ENCODE data around the gene PIK3CD.

DNA sequence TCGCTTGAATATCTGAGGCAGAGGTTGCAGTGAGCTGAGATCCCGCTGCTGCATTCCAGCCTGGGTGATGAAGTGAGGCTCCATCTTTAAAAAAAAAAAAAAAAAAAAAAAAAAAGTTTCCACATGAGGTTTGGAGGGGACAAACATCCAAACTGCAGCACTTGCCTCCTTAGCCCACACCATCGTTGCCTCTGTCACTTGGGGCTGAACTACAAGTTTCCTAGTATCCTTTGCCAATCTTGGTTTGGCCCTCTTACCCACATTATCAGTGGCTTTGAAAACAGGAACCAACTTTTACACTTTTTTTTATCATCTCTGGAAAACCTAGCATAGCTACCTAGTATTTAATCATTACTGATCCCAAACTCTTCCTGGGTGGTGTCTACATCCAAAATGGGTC, 113.0 kb downstream of the PIK3CD start:
- TF ChIP-seq, protein P1, sequence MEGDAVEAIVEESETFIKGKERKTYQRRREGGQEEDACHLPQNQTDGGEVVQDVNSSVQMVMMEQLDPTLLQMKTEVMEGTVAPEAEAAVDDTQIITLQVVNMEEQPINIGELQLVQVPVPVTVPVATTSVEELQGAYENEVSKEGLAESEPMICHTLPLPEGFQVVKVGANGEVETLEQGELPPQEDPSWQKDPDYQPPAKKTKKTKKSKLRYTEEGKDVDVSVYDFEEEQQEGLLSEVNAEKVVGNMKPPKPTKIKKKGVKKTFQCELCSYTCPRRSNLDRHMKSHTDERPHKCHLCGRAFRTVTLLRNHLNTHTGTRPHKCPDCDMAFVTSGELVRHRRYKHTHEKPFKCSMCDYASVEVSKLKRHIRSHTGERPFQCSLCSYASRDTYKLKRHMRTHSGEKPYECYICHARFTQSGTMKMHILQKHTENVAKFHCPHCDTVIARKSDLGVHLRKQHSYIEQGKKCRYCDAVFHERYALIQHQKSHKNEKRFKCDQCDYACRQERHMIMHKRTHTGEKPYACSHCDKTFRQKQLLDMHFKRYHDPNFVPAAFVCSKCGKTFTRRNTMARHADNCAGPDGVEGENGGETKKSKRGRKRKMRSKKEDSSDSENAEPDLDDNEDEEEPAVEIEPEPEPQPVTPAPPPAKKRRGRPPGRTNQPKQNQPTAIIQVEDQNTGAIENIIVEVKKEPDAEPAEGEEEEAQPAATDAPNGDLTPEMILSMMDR (conservative IDR thresholded peaks at IDR 0.05; ENCODE audit: low read length): no peak
- no peak for TF ChIP-seq EZH2phosphoT487 (IDR thresholded peaks at IDR 0.05; ENCODE audit: borderline replicate concordance, low read depth, low read length)
